Endometrial microvascular endothelial cells (primary cell): ENCODE data around the gene LRMDA. TPM values are rescaled to one million over a fixed set of nuclear protein-coding genes. Genes with fewer than 3 reads are reported as not detected.

Experiments
- in situ Hi-C: cut with HindIII; loops from 2 replicates; pipeline ENCODE4 v1.10.0; 2017; ENCODE audit warnings: low sequenced_read_pairs, low pct_unique_long_range_greater_than_20kb; ENCODE audit errors: inconsistent ontology term
- total RNA-seq: library from RNA; depleted of rRNA; stranded (reverse); fragments of >200 nt; gene quantifications from one replicate; pipeline ENCODE4 v1.2.3, GENCODE V29; 2015; ENCODE audit errors: inconsistent ontology term

LRMDA gene
- total RNA-seq, 1 donor from 2014 or later, result 1.2 TPM

DNA sequence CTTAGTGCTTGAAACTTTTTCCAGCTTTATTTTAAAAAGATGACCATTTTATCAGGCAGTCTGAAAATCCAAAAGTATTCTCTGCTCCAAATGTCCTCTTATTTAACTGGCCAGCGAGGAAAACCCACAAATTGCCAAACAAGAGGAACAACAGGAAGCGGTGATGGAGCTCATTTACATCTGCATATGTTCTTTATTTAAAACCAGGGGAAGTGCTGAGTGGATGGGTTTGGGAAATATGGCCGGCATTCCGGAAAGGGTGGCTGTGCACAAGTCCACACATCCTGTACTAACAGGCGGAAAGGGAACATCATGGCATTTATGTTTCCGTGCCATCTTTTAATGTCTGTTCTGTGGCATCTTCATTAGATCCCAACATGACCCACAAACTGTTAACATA lies 974.5 kb downstream of the LRMDA start:
- in situ Hi-C loops, result no loop called here

DNA sequence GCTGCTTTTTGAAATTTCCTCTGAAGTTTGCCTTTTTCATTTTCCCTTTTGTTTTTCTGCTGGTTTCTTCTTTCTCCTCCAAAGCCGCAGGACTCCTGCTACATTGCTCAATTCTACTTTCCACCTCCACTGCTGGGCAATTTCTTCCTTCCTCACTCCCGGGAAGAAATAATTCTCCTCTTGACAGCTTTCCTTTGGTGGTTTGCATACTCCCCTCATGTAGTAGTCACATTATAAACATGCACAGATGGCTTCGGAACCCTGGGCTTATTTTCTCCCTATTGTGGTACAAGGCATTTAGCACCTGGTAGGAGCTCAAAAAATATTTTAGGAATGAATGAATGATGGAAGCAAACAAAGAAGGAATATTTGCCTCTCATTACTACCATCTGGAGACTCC lies 977.2 kb downstream of the LRMDA start:
- in situ Hi-C loops, result no loop called here

DNA sequence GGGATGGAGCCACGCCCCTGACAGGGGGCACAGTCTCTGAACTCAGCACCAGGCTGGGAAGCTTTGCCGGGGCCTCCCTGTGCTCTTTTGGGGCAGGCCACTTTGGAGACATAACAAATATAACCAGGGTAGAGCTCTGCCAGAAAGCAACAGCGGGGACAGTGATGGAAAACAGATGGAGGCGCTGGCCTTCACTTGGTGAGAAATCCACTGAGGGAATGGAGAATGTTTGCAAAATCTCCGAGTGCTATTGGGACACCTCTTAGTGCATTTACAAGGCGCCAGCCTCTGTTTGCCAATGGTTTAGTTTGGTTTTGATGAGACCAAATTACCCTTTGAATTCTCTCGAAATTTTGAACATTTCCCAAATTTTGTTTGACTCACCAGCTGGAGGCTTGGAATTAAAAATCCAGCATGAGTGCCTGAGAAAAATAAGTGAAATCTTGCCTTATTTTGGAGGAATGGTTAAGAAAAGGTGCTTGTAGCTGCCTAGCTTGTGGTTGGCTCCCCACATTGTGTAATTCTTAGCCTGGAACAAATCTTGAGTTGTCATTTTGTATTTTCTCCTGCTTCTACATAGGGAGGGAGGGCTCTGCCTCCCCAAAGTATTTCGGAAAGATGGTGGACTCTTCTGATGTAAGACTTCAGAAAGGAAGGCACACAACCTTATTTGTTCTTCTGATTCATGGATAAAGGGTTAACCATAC lies 980.5 kb downstream of the LRMDA start:
- in situ Hi-C loops, result no loop called here

DNA sequence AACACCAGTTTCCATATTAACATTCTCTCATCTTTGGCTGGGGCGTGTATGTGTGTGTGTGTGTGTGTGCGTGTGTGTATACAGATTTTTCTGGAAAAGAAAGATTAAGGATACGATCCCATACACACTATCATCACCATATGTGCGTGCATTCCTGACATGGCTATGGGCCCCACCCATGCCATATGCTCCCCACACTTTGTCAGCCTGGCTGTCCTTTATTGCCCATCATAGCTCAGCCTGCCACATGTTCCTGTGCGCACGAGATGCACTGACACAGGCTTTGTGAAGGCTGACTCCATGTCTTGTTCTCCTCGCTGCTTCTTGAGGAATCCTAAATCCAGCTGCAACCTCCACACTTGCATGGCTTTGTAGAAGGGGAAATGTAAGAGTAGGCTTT lies 984.1 kb downstream of the LRMDA start:
- in situ Hi-C loops, result no loop called here

DNA sequence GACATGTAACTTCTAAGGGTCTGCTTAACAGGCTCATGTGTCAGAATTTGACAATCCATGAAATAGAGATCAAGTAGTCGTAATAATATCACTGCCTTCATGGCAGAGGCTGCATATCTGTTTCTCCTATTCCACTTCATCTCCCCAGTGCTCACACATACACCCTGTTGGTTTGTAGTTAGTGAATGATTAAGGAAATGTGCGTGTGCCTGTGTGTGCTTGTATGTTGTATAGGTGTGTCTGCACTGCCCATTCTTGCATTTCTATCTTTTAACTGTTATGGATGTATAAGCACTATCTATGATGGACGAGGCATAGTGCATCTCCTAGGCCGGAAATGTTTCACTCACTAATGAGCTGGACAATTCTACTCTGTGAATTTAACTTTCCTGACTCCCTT lies 985.2 kb downstream of the LRMDA start:
- in situ Hi-C loops, result no loop called here

DNA sequence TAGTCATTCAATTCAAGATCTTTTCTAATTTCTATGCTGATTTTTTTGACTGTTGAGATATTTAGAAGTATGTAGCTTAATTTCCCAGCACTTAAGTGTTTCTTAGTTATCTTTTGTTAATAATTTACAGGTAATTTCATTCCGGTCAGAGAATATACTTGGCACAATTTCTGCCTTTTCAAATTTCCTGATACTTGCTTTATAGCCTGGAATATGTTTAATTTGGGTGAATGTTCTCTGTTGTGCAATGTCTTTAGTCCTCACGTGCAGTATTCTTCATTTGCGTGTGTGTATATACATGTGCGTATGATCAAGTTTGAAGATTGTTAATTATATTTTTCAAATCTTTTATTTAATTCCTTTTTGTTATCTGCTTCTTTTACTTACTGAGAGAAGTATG lies 989.3 kb downstream of the LRMDA start:
- in situ Hi-C loops, result no loop called here

DNA sequence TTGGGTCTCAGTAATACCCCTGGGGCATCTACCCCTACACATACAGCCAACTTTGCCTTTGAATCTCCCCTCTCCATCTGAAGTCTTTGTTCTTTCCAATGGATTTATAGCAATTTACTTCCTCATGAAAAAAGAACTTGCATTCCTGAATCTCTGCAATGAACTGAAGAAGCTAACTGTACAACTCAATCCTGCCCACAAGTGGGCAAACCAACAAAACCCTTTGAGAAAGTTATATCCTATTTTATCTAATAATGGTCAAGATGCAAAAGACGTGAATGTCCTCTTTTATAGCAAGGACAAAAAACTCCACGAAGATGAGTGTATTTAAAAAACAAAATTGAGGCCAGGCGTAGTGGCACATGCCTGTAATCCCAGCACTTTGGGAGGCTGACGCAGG lies 991.3 kb downstream of the LRMDA start:
- in situ Hi-C loops, result no loop called here

DNA sequence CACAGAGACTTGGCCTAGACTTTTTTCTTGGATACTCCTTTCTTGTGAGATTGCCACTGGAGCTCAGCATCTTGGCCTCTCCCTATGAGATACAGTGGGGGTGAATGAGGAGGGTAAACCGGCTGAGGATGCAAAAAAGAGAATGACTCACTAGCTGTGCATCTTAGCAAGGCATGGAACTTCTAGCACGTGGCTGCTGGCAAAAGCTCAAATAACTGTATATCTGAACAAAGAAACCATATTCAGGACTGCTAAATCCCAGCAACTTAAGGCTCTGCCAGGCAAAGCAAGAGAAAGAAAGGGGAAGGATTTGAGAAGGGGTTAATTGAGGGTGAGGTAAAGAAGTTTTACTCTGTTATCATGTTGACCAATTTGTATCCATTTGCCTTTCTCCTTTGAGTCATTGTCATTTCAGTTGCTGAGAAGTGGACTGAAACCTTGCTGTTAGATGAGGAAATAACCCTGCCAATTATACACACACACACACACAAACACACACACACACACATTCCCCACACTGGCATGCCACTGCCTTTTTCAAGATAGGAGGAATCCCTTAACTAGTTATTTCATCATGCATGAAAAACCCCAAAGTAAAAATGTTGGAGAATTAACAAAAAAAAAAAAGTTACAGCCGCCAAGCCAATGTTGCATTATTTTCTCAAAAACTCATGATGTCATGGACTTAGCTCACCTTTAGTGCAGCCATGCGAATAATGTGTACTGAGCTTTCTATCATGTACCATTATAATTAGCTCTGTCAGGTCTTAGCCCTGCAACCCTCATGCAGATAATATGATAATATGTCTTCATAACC lies 997.3 kb downstream of the LRMDA start:
- in situ Hi-C loops, result no loop called here

DNA sequence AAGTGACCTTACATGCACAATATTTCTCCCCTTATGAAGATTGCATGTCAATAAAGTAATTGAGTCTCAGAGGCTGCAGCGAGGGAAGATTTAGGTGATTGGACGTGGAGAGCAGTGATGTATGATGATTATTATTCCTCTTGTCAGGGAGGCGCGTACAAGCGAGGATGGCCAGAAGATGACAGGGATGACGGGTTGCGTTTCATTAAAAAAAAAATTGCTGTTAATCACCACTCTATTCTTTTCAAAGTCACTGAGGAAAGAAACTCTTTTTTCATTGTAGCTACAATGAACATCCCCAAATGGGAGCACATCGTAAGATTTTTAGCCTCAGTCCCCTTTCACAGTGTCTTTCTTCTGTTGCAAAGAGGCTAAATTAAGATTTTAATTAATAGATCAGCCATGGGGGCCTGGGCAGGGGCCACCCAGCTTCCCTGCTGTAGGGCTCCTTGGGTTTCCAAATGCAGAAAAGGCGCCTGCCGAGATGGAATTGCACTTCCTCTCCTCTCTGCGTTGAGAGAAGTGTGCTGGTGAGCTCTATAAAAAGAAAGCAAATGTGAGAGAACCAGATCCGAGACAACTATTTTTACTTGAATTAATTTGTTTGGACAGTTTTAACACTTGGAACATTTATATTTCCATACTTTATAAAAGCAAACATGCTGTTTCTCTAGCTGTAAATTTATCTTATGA lies 998.1 kb downstream of the LRMDA start:
- in situ Hi-C loops, result no loop called here

DNA sequence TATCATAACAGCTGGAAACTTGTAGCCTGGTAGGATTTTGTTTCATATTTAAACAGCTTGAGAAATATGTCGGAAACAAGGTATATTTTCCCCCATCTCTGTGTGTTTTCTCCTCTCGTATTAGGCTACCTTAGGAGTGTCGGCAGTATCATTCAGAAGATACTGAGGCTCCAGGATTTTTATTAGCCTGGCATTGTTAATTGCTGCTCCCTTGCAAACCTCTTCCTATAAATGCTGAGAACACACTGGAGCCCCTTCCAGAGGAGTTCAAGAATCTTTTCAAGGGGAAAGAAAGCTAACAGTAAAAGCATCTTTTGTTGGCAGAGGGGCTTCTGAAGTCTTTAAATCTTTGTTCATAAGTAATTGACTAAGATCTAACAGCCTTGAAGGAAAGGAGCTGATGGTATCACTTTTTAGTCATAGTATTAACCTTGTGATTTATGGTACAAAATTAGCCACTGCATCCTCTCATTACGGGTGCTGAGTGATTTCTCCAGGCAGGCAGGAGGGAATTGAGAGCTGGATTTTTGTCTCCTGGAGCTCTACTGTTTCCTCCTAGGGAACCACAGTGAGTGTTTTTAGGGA lies 998.7 kb downstream of the LRMDA start:
- in situ Hi-C loops, result no loop called here

DNA sequence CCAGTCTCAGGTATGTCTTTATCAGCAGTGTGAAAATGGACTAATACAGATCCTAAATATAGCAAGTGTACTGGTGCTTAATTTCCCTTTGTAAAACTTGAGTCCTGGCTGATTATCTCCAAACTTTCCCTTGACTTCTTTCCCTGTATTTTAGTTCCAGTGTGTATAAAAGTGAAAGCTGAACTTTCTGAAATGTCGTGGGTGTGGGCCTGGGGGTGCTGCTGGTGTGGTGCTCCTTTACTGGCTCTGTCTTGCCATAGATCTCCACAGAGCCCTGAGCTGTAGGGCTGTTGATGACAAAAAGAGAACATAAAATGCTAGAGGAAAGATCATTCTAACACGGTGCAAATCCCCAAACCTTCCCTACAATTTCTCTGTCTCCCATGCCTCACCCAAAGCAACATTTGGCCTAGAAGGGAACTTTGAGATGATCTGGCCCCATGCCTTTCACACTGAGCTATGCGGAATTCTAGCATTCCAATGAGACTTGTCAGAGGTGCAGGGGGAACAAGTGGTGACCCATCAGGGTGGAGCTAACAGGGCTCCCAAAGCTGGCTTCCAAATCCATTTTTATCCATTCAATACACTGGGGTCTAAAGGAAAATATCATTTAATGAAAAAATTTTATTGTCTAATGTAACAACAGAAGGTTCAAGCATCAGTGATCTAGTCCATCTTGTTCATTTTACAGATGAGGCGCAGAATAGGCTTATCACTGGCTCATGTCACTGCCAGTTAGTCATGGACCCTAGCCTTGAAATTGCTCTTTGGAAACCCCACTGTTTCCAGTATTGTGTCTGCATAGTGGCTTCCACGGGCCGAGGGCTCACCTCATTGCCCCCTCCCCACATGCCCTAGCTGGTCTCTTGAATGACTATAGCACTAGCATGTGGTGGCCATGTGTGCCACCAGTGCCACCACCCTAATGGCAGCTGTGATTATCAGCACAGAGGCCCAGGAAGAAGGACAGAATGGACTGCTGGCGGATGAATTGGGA lies 1000.9 kb downstream of the LRMDA start:
- in situ Hi-C loops, result no loop called here

DNA sequence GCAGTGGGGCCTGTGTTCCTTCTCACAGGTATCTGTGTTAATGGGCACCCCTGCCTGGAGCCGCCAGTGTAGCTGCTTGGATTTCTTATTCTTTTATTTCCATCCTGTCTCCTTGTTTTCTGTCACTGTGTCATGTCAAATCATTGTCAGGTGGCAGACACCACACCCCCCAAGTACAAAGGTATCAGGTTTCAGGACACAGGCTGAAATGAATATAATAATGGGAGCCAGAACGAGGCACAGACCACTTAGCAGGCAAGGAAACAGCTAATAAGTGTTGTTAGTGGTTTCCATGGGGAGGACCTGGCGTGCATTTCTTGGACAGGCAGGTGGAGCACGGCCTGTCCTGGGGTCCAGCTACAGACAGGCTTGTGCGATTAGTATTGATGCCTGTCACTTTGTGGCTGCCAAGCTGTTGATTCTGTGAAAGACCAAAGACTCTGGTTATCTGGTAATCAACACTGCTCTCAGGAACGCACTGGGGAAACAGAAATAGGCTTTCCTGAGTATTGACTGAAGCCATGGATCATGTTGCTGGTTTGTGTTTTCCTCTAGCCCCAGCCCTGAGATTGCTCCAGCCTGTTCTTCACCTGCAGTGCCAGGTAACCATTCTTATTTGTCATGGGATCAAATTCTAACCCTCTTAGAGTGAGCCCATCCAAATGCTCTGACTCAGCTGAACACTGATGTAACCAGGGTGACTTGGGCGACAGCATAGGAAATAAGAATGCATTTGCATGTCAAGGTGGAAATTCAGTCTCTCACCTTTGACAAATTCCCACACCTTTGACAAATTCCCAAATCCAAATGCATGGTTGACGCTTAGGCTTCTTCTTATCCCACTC lies 1002.0 kb downstream of the LRMDA start:
- in situ Hi-C loops, result no loop called here

DNA sequence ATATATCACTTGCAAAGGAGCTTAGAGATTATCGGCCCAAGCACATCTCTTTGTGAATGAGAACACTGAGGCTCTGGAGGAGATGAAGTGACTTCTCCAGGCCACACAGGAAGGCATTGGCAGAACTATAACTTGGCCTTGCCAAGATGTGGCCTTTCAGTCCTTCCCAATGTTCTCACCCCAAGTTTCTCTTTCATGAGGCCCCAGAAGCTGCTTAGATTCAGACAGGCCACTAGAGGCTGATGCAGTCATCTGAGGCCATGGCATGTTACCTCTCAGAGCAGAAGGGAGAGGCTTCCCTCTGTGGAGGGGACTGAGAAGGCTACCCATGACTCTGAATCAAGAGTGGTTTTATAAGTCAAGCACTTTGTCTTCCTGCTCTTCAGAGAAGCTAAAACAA lies 1003.7 kb downstream of the LRMDA start:
- in situ Hi-C loops, result no loop called here

DNA sequence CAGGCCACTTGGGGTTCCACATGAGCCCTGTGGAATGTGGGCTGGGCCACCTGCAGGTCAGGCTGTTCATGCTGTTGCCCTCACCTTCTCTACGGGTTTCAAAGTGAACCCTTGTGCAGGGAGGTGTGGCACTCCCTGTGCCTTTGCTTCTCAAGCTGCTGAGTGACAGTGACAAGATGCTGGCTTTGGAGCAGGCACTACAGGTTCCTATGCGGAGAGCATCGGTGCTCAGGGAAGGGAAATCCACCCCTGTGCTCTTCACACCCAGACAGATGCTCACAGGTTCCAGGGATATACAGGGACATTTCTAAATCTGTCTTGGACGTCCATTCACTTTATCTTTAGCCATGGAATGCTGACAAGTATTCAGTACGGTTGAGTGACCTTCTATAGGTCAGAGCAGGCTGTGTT lies 1005.0 kb downstream of the LRMDA start:
- in situ Hi-C loops, result no loop called here

DNA sequence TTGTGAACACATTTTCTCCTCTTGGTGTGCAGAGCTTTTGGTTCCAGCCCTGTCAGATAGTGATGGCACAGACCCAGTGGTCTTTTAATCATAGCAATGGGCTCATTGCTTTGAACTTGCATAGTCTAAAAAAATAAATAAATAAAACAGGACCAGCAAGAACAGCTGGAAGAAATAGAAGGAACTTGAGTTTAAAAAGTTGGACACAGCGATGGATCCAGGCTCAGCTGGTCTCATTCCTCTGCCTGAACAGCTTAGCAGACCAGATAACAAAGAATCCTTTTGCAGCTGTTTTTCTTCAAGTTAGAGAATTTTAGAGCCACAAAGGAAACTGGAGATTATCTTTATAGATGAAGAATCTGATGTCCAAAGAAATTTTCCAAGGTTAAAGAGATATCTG lies 1005.6 kb downstream of the LRMDA start:
- in situ Hi-C loops, result no loop called here

DNA sequence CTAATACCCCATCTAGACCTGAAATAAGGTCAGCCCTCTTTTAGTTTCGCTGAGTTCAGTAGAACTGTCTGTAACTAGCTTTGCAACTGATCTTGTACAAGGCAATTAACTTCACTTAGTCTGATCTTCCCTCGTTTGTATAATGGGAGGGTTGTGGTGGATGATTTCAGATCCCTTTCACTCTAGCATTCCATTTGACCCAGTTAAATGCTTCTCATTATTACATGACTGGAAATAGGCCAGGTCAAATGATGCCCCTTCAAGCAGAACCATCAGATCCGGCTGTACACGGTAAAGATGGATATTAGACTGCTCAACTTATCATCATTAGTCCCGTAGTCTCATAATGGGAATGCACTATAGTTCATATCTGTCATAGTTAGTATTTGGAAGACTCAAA lies 1009.0 kb downstream of the LRMDA start:
- in situ Hi-C loops, result no loop called here

DNA sequence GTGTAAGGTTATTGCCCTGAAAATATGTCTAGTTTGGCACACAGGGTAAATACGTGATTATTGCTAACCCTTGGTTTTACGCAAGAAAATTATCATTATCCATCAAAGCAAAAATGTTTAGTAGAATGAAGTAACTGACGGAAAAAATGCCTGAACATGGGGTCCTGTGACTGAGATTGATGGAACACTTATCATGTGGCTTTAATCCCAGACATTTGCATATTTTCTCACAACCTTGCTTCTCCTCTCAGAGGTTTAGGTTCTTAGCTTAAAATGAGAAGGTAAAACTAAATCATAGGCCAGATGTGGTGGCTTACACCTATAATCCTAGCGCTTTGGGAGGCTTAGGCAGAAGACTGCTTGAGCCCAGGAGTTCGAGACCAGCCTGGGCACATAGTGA lies 1010.7 kb downstream of the LRMDA start:
- in situ Hi-C loops, result no loop called here
